ENCODE results near the gene TNFRSF25. TPM values are rescaled to one million over a fixed set of nuclear protein-coding genes. Genes with fewer than 3 reads are reported as not detected.

Gene TNFRSF25
- total and polyA plus RNA-seq, 2 of the 8 experiments (the other 6 are each of a cell fraction or from before 2014, with no cell fraction given) = 10.7 to 19.5 TPM

GRCh38 chr1:6508816-6509189 lies 42.8 kb upstream of the TNFRSF25 start:
- ChIA-PET POLR2A (ENCODE audit: partially characterized antibody) (interaction anchor here (0.9 to 2.8 kb wide), 3 partner anchors 10 to 36 kb away, joined by 3 to 9 read pairs (median 3); no protein-coding TSS in a partner anchor), CTCF (ENCODE audit: partially characterized antibody) (interaction anchor here (0.6 to 1.3 kb wide), 6 partner anchors 10 to 126 kb away, joined by 3 to 5 read pairs (median 3); no protein-coding TSS in a partner anchor)
- Histone ChIP-seq H4K91ac (replicated peaks; ENCODE audit: insufficient read length, low read length) (no peak overlapping the region), H3K4me1 (replicated peaks in 1 of 4; ENCODE audit: control insufficient read depth in 3 of 4, insufficient read depth in 4 of 4, low read length in 3 of 4) (no peaks in the 10 kb centered on the region; a peak in 3 of 7 replicates), H3K23me2 (ENCODE audit: low read depth, low read length) (no peaks in the 10 kb centered on the region), H3K14ac (ENCODE audit: insufficient read length) (no peak overlapping the region), H3K4me2 (ENCODE audit: insufficient read depth in 1 of 2, low read depth in 2 of 2, low read length in 2 of 2) (no peak overlapping the region), H3K9me3 (ENCODE audit: insufficient read depth in 2 of 2, low read depth in 1 of 2, low read length in 1 of 2) (no peaks in the 10 kb centered on the region), H3K18ac (ENCODE audit: extremely low read depth, low read length) (no peak overlapping the region), H3K79me1 (ENCODE audit: low read depth, low read length) (no peaks in the 10 kb centered on the region; the same call in 1 of the 2 replicates), H3K4ac (replicated peaks; ENCODE audit: insufficient read length, low read depth, low read length) (no peak overlapping the region), H2AK5ac (ENCODE audit: low read depth, low read length) (no peak overlapping the region), H4K5ac (ENCODE audit: insufficient read length, low read depth, low read length) (no peak overlapping the region), H3K27me3 (replicated peaks in 1 of 4; ENCODE audit: control insufficient read depth in 3 of 4, extremely low read depth in 1 of 4, insufficient read depth in 3 of 4, low read length in 3 of 4) (no peaks in the 10 kb centered on the region), H3K4me3 (ENCODE audit: extremely low read depth in 1 of 4, insufficient read depth in 2 of 4, low read depth in 3 of 4, low read length in 4 of 4) (no peak overlapping the region), H3K23ac (ENCODE audit: insufficient read length) (no peak overlapping the region), H3K27ac (ENCODE audit: low read depth, low read length) (no peak overlapping the region), H2BK20ac (ENCODE audit: low read length) (no peak overlapping the region), H3K36me3 (ENCODE audit: control insufficient read depth in 2 of 4, insufficient read depth in 4 of 4, low read length in 3 of 4) (no peaks in the 10 kb centered on the region), H2BK120ac (replicated peaks; ENCODE audit: low read depth, low read length) (no peak overlapping the region), H3K9ac (replicated peaks in 1 of 4; ENCODE audit: extremely low read depth in 1 of 4, low read depth in 3 of 4, low read length in 3 of 4) (no peak overlapping the region), H2AFZ (ENCODE audit: low read length) (no peak overlapping the region), H4K20me1 (replicated peaks in 1 of 2; ENCODE audit: control insufficient read depth in 1 of 2, insufficient read depth in 2 of 2, low read length in 2 of 2) (no peaks in the 10 kb centered on the region), H2BK12ac (ENCODE audit: low read depth, low read length) (0 out of 2 replicates have a peak overlapping the region, but pooled peaks have one; percentile 1), H3K79me2 (ENCODE audit: control insufficient read depth in 1 of 2, insufficient read depth in 2 of 2, low read length in 2 of 2) (no peaks in the 10 kb centered on the region), H4K8ac (ENCODE audit: extremely low read depth, insufficient read depth, low read length) (peak overlapping the region; percentile 25; the same call in 1 of the 2 replicates), H3K56ac (replicated peaks; ENCODE audit: insufficient read length, low read depth, low read length) (no peak overlapping the region), H2BK5ac (ENCODE audit: low read depth, low read length) (no peak overlapping the region), H2BK15ac (ENCODE audit: low read length) (no peak overlapping the region)
- FAIRE-seq = no peak
- DNase-seq (ENCODE audit: low read depth in 1 of 2, low spot score in 2 of 2) = no peak
- WGBS, 2 experiments (ENCODE audit: extremely low coverage in 1 of 2, insufficient coverage in 1 of 2, insufficient read length in 1 of 2, insufficient replicate concordance in 2 of 2, low coverage in 1 of 2, low lambda C conversion rate in 2 of 2, missing lambda C conversion rate in 1 of 2) = 84% methylated on average over 9 of the region's 11 CpGs; no CpG with 5 or more reads in 1 of the 2 experiments
- TF ChIP-seq PHF8 (conservative IDR thresholded peaks at IDR 0.05; ENCODE audit: low read depth, low read length) (no peak), SP1 (IDR thresholded peaks at IDR 0.05; ENCODE audit: low read depth, low read length) (no peak), RXRA (IDR thresholded peaks at IDR 0.05; ENCODE audit: insufficient read depth, low read depth, low read length) (no peak), TEAD4 (IDR thresholded peaks at IDR 0.05; ENCODE audit: low read depth, low read length) (no peak), ATF2 (IDR thresholded peaks at IDR 0.05; ENCODE audit: low read length) (no peak), RFX5 (IDR thresholded peaks at IDR 0.05; ENCODE audit: borderline replicate concordance, low read depth, low read length) (no peak), EGR1 (IDR thresholded peaks at IDR 0.05; ENCODE audit: borderline replicate concordance, low read depth, low read length) (no peak), CBX8 (IDR thresholded peaks at IDR 0.05; ENCODE audit: borderline replicate concordance, low read depth, low read length) (no peak), BCL11A (IDR thresholded peaks at IDR 0.05; ENCODE audit: low read depth in 2 of 2, low read length in 2 of 2) (no peak)

Data from H1 (cell line).